ENCODE measurements around the gene FAM83F.

GRCh38 chr22:40065981-40066380 lies 71.2 kb downstream of the FAM83F start:
- TF ChIP-seq CTCF (IDR thresholded peaks at IDR 0.05) (no peak), POLR2A (IDR thresholded peaks at IDR 0.05) (no peak), EP300 (IDR thresholded peaks at IDR 0.05) (no peak)

Measured in ovary (tissue), 3 donors.